HG03097 (cell line): Measurements from ENCODE around the gene PARVG.
"Not testable (repeated sequence)": the region's sequence is repeated elsewhere in the genome, so short reads cannot be mapped to it uniquely, and the experiment has no call there.

ENCODE experiments used
- ATAC-seq: cut with Tn5 transposase; IDR thresholded peaks from one replicate; pipeline ENCODE4 v1.9.1; 2021; ENCODE audit not compliant: unreplicated experiment, low FRiP score

The PARVG gene

DNA sequence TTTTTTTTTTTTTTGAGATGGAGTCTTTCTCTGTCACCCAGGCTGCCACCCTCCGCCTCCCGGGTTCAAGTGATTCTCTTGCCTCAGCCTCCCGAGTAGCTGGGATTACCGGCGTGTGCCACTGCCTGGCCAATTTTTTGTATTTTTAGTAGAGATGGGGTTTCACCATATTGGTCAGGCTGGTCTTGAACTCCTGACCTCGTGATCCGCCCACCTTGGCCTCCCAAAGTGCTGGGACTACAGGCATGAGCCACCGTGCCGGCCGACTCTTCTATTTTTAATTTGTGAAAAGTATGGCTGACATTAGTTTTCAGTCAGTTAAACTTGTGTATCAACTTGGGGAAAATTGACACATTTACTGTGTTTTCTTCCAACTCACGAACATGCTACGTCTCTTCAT, 53.6 kb downstream of the PARVG start:
- not testable (repeated sequence) for ATAC-seq

- no peak for ATAC-seq
Measured at GRCh38 chr22:44237290-44237689, 56.6 kb downstream of the PARVG start.

DNA sequence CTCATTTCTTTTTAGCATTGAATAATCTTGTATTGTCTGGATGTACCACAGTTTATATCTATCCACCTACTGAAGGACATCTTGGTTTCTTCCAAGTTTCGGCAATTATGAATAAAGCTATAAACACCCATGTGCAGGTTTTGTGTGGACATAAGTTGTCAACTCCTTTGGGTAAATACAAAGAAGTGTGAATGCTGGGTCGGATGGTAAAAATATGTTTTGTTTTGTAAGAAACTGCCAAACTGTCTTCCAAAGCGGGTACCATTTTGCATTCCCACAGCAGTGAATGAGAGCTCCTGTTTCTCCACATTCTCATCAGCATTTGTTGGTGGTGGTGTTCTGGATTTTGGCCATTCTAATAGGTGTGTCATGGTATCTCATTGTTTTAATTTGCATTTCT, 60.4 kb downstream of the PARVG start:
- ATAC-seq, result not testable (repeated sequence)

DNA sequence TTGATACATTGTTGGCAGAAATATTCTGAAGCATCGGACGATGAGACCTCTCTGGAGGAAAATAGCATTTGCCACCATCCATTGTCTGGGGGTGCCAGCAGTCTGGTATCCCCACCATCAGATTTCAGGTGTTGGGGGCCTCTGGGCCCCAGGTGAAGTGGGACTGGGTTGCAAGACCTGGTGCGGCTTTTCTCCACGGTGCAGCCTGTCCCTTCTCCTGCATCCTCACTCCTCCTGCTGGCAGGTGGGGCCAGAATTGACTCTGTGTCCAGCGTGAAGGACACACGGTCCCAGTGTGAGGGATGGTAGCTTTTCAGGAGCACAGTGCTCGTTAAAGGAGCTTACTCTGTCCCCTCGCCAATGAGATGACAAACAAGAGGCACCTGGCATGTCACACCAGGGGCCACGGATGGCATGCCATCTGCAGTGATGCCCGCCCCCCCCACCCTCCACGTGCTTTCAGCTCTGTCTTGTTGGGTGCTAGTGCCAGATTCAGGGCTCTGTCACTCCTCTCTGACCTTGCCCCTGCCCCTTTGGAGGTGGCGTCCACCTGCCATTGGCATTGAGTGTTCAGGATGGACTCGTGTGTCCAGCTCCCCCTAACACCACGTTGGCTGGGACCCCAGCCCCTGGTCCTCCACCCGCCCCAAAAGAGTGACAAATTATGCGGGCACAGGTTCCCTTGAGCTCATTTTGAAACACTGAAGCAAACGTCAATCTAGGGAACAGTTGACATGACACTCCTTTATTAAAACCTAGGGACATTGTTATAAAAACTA, 62.4 kb downstream of the PARVG start:
- no peak for ATAC-seq

DNA sequence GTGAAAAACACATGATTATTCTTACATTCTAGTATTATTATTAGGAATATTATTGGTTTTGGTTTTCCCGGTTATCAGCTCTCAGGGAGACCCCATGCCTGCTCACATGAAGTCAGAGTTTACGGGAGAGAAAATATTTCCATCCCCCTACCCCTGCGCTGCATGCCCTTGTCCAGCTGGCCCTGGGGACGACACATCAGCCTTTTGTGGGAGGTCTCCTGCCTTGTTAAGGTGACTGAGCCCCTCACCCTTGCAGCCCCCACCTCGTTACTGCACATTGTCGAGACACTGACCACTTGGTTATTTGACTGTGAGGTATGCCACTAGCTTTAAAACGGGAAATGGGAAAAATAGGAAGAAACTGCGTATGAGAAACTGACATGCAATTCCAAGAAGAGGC, 63.0 kb downstream of the PARVG start:
- ATAC-seq, result no peak

GRCh38 chr22:44244265-44244822, 63.6 kb downstream of the PARVG start:
- no peak for ATAC-seq

DNA sequence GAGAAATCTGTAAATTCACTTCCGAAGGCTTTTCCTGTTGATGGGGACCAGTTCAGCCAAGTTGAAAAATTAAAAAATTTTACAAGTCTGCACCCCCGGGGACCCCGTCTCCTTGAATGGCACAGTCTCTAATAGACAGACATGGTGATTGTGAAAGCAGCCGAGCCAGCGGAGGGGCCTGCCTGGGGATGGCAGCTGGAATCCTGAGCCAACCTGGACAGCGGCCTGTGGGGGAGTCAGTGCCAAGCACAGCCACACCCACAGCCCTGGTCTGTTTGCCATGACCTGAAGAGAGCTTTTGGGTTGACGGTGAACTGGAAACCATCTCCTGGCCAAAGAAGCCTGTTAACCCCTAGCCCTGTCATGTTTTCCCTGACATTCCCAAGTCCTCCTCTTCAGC, 64.7 kb downstream of the PARVG start:
- no peak for ATAC-seq

DNA sequence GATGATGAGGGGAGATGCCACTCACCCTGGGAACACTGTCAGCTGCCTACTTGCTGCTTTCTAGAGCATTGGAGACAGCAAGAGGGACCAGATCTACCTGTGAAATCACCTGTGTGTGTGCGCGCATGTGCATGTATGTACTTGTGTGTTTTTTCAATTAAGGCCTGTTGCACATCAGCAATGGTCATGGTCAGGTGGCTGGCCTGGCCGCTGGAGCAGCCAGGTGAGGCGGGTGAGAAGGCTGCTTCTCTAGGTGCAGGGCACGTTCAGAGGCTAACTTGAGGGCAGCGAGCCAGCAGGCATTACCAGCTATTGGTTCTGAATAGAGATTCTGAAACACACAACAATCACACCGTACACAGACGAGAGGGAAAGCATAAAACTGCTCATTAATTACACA, 65.1 kb downstream of the PARVG start:
- ATAC-seq, result no peak

DNA sequence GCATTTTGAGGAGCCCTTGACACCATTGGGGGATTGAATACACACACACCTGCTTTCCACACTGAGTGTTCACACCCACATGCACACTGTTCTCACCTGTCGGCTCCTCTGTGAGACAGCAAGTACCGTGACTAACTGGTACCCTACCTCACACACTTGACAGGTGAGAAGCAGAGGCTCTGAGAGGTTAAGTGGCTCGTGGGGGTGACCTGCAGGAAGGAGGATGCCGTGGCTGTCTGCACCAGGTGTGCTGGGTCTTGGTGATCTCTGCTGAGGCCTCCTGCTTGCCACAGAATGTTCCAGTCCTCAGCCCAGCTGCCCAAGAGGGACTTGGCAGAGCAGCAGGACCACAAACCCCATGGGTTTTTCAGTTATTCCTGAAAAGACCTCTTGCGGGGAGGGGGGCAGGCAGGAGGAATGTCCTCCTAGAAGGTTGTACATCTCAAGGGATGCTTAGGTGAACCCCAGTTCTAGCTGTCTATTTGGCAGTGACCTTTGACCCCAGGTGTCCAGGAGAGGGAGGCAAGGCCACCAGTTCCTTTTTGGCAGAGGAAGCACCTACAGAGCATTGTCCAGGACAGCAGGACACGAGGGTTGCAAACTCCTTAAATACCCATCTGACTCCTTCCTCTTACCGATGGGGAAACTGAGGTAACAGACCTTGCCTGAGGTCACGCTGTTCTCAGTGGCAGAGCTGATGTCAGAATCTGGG, 66.0 kb downstream of the PARVG start:
- no peak for ATAC-seq

DNA sequence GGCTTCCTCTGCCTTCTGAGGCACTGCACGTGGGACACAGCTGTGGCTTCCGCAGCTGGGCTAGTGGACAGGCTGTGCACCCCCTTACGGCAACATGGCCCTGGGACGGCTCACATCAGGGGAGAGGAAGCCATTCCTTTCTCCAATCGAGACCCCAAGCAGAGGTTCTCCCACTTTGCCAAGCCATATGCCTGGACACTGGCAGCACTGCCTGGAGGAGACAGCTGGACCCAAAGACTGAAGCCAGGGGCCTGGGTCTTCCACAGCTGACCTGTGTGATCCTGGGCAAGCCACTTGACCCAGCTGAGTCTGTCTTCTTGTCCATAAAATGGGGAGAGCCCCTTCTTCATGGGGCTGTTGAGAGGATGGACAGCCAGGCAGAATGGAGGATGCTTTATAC, 66.6 kb downstream of the PARVG start:
- no peak for ATAC-seq

GRCh38 chr22:44247923-44248892, 67.5 kb downstream of the PARVG start:
- no peak for ATAC-seq

- ATAC-seq, result no peak
Measured at GRCh38 chr22:44248926-44249325, 68.2 kb downstream of the PARVG start.

- no peak for ATAC-seq
Measured at GRCh38 chr22:44249376-44250147, 68.8 kb downstream of the PARVG start.

DNA sequence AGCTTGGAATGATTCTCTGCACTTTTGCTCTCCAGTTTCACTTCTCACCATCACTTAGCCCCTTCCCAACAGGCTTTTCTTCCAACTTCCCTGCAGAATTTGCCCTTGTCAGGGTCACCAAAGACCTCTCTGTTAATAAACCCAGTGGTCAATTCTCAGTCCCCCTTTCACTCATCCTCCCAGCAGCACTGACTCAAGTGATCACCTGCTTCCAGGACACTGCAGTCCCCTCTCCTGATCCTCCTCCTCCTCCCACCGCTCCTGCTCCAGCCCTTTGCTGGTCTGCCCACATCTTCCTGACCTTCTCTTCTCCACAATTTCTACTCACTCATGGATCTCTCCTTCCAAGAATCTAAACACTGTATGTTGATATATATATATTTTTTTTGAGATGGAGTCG, 74.1 kb downstream of the PARVG start:
- no peak for ATAC-seq

DNA sequence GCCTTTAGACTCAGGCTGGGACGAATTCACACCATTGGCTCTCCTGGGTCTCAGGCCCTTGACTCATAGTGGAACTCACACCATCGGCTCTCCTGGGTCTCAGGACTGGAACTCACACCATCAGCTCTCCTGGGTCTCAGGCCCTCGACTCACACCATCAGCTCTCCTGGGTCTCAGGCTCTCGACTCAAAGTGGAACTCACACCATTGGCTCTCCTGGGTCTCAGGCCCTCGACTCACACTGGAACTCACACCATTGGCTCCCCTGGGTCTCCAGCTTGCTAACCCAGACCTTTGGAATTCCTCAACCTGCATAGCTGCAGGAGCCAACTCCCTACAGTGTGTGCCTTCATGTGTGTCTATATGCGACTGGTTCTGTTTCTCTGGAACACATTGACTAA, 75.4 kb downstream of the PARVG start:
- no peak for ATAC-seq

DNA sequence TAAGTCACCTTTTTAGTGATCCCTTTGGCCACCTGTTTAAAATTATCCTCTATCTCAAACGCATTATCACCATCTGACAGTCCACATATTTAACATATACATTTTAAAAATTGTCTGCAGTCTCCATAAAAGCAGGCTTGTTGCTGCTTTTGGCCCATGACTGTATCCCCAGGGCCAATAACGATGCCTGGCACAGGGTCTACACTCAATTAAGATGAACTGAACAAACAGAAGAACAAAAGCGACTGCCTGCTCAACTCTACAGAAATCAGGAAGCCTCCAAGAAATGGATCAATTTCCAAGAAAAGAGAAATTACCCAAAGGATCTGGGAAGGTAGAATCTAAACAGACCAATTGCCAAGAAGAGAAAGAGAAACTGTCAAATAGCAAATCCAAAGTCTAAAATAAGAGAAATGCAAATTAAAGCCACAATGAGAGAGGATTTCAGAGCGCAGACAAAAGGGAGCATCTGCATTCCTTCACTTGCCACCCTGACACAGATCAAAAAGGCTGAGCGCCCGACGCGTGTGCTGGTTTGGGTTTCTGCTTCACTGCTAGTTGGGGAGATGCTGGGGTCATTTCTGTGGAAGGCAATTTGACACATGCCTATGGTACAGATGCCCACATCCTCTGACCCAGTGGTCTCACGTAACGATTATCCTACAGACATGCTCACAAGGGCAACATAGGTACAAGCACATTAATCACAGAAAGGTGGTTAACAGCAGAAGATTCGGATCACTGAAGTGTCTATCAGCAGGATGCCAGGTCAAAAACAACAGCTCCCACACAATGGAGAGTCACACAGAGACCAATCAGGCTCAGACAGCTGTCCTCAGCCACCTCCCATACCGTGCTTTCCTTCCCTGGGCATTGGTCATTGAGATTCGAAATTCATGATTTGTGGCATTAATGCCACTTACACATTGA, 76.1 kb downstream of the PARVG start:
- ATAC-seq, result no peak
